Psoas muscle (tissue), 8 donors: ENCODE data around the gene BCL11A. TPM values are rescaled to one million over a fixed set of nuclear protein-coding genes. Genes with fewer than 3 reads are reported as not detected.

Experiments used
- ATAC-seq, 4 donors: fragments of 200-7000 bp; cut with Tn5 transposase; one replicate each; pipeline ENCODE4 v1.9.1; 2020; ENCODE audit warnings: moderate library complexity in 3 of 4, mild to moderate bottlenecking in 2 of 4
- DNase-seq, 2 donors: peaks; one replicate each; pipeline ENCODE4 v3.0.0-alpha.2; 2020
- H3K27ac ChIP-seq: fragments of 200-600 bp; one replicate; pipeline ENCODE4 v1.8.0; 2022
- H3K27me3 ChIP-seq, 3 donors: fragments of 200-600 bp in 1 of 3; one replicate each; pipeline versions ENCODE4 v1.6.1 to v1.8.0; 2013 to 2022; ENCODE audit warnings: low read length in 2 of 3, mild to moderate bottlenecking in 2 of 3, moderate library complexity in 1 of 3; ENCODE audit not compliant: insufficient read depth in 3 of 3
- H3K36me3 ChIP-seq, 2 donors: fragments of 200-600 bp in 1 of 2; one replicate each; pipeline versions ENCODE4 v1.6.1 to v1.8.0; 2013 to 2022; ENCODE audit warnings: low read depth in 1 of 2, mild to moderate bottlenecking in 1 of 2, moderate library complexity in 1 of 2; ENCODE audit not compliant: insufficient read depth in 1 of 2
- H3K4me1 ChIP-seq: fragments of 200-600 bp; one replicate; pipeline ENCODE4 v1.8.0; 2022
- H3K4me3 ChIP-seq: fragments of 200-600 bp; one replicate; pipeline ENCODE4 v1.8.0; 2022; ENCODE audit warnings: mild to moderate bottlenecking
- H3K9me3 ChIP-seq: fragments of 200-600 bp; one replicate; pipeline ENCODE4 v1.8.0; 2022
- WGBS, 3 donors: extraction: QIAGEN DNeasy Blood & Tissue Kit; methylation state at CpG; one replicate each; pipeline versions ENCODE4 v1.1.6 to v1.1.7; 2013; 5-methylcytosine and 5-hydroxymethylcytosine counted together
- intact Hi-C, 2 donors: fragments of 100-400 bp; cut with DNase I; formaldehyde crosslinking; loops; one replicate each; pipeline versions ENCODE4 v1.11.0 to v1.14.2; 2022
- polyA plus RNA-seq, 3 donors: library from polyadenylated mRNA; stranded (reverse); fragments of 200-250 nt; gene quantifications; one replicate each; pipeline ENCODE4 v1.2.3, GENCODE V29; 2013
- total RNA-seq, 4 donors: library from RNA; stranded (reverse); fragmentation: NEBNext Ultra II Directional in 2 of 4; extraction: Animal tissue kit (Norgen Biotek cat#: 25700) in 2 of 4; gene quantifications; one replicate each; pipeline versions ENCODE4 v1.2.1 to v1.2.4, GENCODE V29; 2021 to 2023
- TF ChIP-seq, protein P1 (sequence below): fragments of 200-600 bp; IDR thresholded peaks from one replicate; pipeline ENCODE4 v1.8.0; 2022; ENCODE audit warnings: antibody characterized with exemption
- donor health status: healthy with polysubstance abuse.
- donor health status: DM: no; HTN: no; CAD: no; lungs with moderate emphysema.
- donor health status: Bipolar disorder and iron deficiency.
- donor health status: healthy.
- donor health status: DM: yes; HTN: yes; CAD: no.
- donor health status: DM: no; HTN: no; CAD: no.
- donor health status: DM: no; HTN: no; CAD: no.
- donor health status: DM: yes; HTN: yes; CAD: no.

BCL11A gene
- total and polyA plus RNA-seq, 7 donors: 0.01 to 0.66 (median 0.39) TPM; not detected in 1

GRCh38 chr2:60538101-60538500 lies 15.4 kb downstream of the BCL11A start:
- Histone ChIP-seq H3K9me3 (no peaks in the 10 kb centered on the region), H3K27ac (no peak overlapping the region), H3K4me3 (no peak overlapping the region), H3K36me3 (no peaks in the 10 kb centered on the region), H3K27me3 (peaks cover 2 to 15% (median 13%) of the 10 kb centered on the region in 3 donors), H3K4me1 (no peaks in the 10 kb centered on the region)
- intact Hi-C loops: no loop called here
- ATAC-seq (no peak), DNase-seq (no peak)
- TF ChIP-seq, protein P1, sequence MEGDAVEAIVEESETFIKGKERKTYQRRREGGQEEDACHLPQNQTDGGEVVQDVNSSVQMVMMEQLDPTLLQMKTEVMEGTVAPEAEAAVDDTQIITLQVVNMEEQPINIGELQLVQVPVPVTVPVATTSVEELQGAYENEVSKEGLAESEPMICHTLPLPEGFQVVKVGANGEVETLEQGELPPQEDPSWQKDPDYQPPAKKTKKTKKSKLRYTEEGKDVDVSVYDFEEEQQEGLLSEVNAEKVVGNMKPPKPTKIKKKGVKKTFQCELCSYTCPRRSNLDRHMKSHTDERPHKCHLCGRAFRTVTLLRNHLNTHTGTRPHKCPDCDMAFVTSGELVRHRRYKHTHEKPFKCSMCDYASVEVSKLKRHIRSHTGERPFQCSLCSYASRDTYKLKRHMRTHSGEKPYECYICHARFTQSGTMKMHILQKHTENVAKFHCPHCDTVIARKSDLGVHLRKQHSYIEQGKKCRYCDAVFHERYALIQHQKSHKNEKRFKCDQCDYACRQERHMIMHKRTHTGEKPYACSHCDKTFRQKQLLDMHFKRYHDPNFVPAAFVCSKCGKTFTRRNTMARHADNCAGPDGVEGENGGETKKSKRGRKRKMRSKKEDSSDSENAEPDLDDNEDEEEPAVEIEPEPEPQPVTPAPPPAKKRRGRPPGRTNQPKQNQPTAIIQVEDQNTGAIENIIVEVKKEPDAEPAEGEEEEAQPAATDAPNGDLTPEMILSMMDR: no peak
- 88 to 90% (median 89%) methylated on average over 9 of the region's 9 CpGs for WGBS, 3 donors

GRCh38 chr2:60536746-60537145 lies 16.7 kb downstream of the BCL11A start:
- 49 to 58% (median 50%) methylated on average over 1 of the region's 1 CpG for WGBS, 3 donors
- intact Hi-C loops: no loop called here
- Histone ChIP-seq H3K36me3 (no peaks in the 10 kb centered on the region), H3K4me3 (no peak overlapping the region), H3K27me3 (peaks cover 2 to 21% (median 11%) of the 10 kb centered on the region in 3 donors), H3K4me1 (no peaks in the 10 kb centered on the region), H3K27ac (no peak overlapping the region), H3K9me3 (no peaks in the 10 kb centered on the region)
- TF ChIP-seq, protein P1: no peak
- DNase-seq: no peak
- no peak for ATAC-seq

- no peak overlapping the region for H3K4me3 ChIP-seq
- WGBS, 3 donors: 84 to 88% (median 85%) methylated on average over 11 of the region's 11 CpGs
- DNase-seq (no peak), ATAC-seq (no peak)
- intact Hi-C loops: no loop called here
- H3K4me1 ChIP-seq: no peaks in the 10 kb centered on the region
- no peaks in the 10 kb centered on the region for H3K9me3 ChIP-seq
- H3K27ac ChIP-seq: no peak overlapping the region
- TF ChIP-seq, protein P1: no peak
- peaks cover 5 to 26% (median 11%) of the 10 kb centered on the region in 3 donors for H3K27me3 ChIP-seq
- H3K36me3 ChIP-seq: no peaks in the 10 kb centered on the region
Measured at GRCh38 chr2:60535685-60536312, 17.7 kb downstream of the BCL11A start.

- H3K27me3 ChIP-seq: peaks cover 4 to 29% (median 9%) of the 10 kb centered on the region in 3 donors
- no peaks in the 10 kb centered on the region for H3K9me3 ChIP-seq
- no peak for DNase-seq
- H3K4me1 ChIP-seq: no peaks in the 10 kb centered on the region
- no peak overlapping the region for H3K4me3 ChIP-seq
- H3K36me3 ChIP-seq: no peaks in the 10 kb centered on the region
- TF ChIP-seq, protein P1: no peak
- intact Hi-C loops: no loop called here
- H3K27ac ChIP-seq: no peak overlapping the region
- 87 to 93% (median 93%) methylated on average over 6 of the region's 6 CpGs for WGBS, 3 donors
- ATAC-seq: no peak
Measured at GRCh38 chr2:60534892-60535684, 18.4 kb downstream of the BCL11A start.
